NCI-H1436 (cell line): ENCODE results near the gene NINL.

ENCODE experiments used
- DNase-seq: peaks from one replicate; lab custom pipeline; 2025; lab: John Stamatoyannopoulos, UW

Gene NINL

GRCh38 chr20:25500880-25501351, 84.4 kb downstream of the NINL start:
- DNase-seq, result no peak

DNA sequence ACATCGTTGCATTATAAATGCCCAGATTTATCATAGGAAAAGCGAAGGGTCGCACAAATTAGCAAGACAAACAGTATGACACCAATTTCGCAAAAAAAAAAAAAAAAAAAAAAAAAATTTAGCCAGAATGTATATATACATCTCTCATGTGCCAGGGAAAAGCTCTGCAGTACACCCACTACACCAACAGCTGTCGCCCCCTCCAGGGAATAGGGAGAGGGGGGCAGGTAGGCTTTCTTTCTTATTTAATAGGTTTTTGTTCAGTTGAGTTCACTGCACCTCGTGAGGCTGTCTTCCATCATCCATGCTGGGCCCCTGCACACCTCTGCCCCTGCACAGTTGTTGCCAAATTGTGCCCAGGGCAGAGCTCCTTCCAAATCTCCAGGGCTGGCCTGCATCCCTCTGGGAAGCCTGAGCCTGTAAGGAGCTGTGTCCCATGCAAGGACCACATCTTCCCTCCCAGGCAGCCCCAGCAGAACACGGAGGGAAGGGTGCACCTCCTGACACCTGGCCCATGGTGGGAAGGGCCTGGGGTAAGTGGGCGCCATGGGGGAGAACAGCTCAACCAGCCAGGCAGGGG, 85.4 kb downstream of the NINL start:
- DNase-seq, result no peak

- no peak for DNase-seq
Observed at GRCh38 chr20:25499031-25499430, 86.3 kb downstream of the NINL start.

- no peak for DNase-seq
Observed at GRCh38 chr20:25498280-25498606, 87.1 kb downstream of the NINL start.

GRCh38 chr20:25497586-25498279, 87.6 kb downstream of the NINL start:
- no peak for DNase-seq

- DNase-seq, result no peak
Observed at GRCh38 chr20:25496968-25497401, 88.3 kb downstream of the NINL start.

- no peak for DNase-seq
Observed at GRCh38 chr20:25496165-25496967, 89.0 kb downstream of the NINL start.

- DNase-seq, result peak; percentile 6
Observed at GRCh38 chr20:25495189-25495824, 90.0 kb downstream of the NINL start.

- DNase-seq, result no peak
Observed at GRCh38 chr20:25494506-25495188, 90.7 kb downstream of the NINL start.

GRCh38 chr20:25493748-25494505, 91.4 kb downstream of the NINL start:
- no peak for DNase-seq

- no peak for DNase-seq
Observed at GRCh38 chr20:25493137-25493536, 92.2 kb downstream of the NINL start.

- no peak for DNase-seq
Observed at GRCh38 chr20:25491446-25492038, 93.8 kb downstream of the NINL start.

GRCh38 chr20:25490656-25491445, 94.5 kb downstream of the NINL start:
- no peak for DNase-seq

GRCh38 chr20:25489221-25489871, 96.0 kb downstream of the NINL start:
- no peak for DNase-seq

DNA sequence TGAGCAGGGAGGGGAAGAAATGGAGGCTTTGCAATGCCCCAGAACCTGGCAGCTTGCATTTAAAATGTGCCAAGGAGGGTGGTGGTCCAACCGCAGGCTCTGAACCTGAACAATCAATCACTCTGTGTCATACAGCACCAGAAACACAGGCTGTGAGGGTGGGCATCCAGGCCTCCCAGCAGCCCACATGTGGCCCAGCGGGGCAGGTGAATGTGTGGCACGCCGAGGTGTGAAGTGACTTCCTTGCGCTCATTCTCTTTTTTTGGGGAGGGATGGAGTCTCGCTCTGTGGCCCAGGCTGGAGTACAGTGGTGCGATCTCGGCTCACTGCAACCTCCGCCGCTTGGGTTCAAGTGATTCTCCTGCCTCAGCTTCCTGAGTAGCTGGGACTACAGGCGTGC, 97.4 kb downstream of the NINL start:
- DNase-seq, result no peak

GRCh38 chr20:25487306-25487705, 98.0 kb downstream of the NINL start:
- DNase-seq, result no peak

- DNase-seq, result no peak
Observed at GRCh38 chr20:25486377-25486776, 99.0 kb downstream of the NINL start.

DNA sequence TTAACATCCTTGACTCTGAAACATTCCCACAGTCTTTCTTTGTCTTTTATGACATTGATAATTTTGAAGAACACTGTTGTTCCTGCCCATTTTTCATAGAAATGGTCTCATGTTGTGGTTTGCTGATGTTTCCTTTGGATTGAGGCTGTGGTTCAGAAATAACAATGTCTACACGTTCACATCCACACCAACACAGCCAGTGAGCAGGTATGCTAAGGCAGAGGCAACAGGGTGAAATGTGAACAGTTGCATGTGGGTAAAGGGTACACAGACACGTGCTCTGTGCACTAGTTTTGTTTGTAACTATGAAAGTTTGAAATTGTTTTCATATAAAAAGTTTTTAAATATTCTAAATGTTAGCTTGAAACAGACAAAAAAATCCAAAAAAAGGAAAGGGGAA, 99.5 kb downstream of the NINL start:
- no peak for DNase-seq

GRCh38 chr20:25484911-25485511, 100.3 kb downstream of the NINL start:
- DNase-seq, result no peak
